SK-N-MC (cell line): ENCODE results near the gene PCBP4.

Experiments used
- EZH2 ChIP-seq: fragments of 200-600 bp; sonication (generic); IDR thresholded peaks from one replicate; pipeline ENCODE4 v1.6.1; 2017; ENCODE audit warnings: antibody characterized with exemption
- POLR2AphosphoS5 ChIP-seq: IDR thresholded peaks from 2 replicates; pipeline ENCODE4 v1.6.1; 2012; ENCODE audit warnings: mild to moderate bottlenecking, low read depth, low read length, borderline replicate concordance

- TF ChIP-seq EZH2: no peak
- no peak for TF ChIP-seq POLR2AphosphoS5
Measured at GRCh38 chr3:51941463-51941797, 25.8 kb downstream of the PCBP4 start.
